Epithelial cell of esophagus (primary cell): ENCODE results near the gene GPC2.
"Not testable (repeated sequence)": the region's sequence is repeated elsewhere in the genome, so short reads cannot be mapped to it uniquely, and the experiment has no call there.

Experiments used
- DNase-seq: peaks from one replicate; pipeline ENCODE4 v3.0.0; 2010; ENCODE audit warnings: low read depth
- H3K4me3 ChIP-seq: 2 replicates; pipeline ENCODE4 v1.5.1; 2011; ENCODE audit warnings: mild to moderate bottlenecking, low read length, control low read depth
- TF ChIP-seq, protein P1 (sequence below): IDR thresholded peaks from 2 replicates; pipeline ENCODE4 v1.5.1; 2011; ENCODE audit warnings: low read depth, mild to moderate bottlenecking, low read length, control low read depth, inconsistent platforms; ENCODE audit not compliant: insufficient read depth; ENCODE audit errors: missing control alignments

GPC2 gene

DNA sequence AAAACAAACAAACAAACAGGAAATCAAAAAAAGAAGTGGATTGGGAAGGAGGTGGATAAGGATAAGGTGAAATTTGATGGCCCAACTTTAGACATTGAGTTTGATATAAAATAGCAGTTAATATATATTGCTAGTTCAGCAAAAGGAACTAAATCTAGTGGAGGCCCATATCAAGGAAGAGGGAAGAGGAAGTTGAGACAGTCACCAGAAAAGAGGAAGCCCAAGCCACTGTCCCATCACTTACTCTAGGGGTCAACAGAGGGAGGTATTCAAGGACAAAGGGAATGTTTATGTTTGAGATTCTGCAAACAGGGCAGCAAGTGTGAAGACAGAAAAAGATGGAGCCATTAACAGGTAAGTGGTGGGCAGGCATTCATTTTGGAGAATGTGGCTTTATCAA is 24.8 kb downstream of the GPC2 start:
- H3K4me3 ChIP-seq = no peak overlapping the region
- TF ChIP-seq, protein P1, sequence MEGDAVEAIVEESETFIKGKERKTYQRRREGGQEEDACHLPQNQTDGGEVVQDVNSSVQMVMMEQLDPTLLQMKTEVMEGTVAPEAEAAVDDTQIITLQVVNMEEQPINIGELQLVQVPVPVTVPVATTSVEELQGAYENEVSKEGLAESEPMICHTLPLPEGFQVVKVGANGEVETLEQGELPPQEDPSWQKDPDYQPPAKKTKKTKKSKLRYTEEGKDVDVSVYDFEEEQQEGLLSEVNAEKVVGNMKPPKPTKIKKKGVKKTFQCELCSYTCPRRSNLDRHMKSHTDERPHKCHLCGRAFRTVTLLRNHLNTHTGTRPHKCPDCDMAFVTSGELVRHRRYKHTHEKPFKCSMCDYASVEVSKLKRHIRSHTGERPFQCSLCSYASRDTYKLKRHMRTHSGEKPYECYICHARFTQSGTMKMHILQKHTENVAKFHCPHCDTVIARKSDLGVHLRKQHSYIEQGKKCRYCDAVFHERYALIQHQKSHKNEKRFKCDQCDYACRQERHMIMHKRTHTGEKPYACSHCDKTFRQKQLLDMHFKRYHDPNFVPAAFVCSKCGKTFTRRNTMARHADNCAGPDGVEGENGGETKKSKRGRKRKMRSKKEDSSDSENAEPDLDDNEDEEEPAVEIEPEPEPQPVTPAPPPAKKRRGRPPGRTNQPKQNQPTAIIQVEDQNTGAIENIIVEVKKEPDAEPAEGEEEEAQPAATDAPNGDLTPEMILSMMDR = no peak
- DNase-seq = no peak

DNA sequence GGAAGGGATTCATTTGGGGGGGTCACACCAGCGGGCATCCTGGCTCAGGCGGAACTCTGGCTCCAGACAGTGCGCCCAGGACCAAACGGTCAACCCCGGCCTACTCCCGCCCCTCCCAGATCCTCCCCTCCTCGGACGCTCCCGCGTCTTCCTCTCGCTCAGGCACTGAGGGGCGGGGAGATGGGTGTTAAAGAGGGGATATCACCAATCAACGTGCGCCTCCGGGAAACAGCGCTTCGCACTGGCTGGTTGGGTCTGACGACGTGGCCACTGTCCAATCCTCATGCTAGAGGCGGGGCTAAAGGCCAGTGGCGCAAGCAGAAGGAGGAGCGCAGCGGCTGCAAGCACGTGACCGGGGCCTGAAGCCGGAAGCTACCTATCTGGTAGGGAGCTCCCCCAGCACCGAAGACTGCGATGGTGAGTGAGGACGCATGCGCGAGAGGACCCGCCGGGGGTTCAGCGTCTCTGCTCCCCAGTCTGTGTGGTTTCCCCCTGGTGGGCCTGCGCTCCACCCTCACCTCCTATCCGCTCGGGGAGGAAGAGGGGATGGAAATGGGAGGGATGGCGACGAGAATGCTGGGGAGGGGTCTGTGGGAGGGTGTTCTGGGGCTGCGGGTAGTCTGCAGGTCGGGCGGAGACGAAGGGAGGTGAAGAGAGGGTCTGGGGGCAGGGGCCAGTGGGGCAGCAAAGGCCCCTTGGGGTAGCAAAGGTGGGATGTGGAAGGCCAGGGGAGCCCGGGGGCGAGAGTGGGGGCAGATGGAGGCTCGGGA is 28.4 kb downstream of the GPC2 start, which contains the start of gene LAMTOR4:
TSS of gene LAMTOR4 (plus strand) at position 360 of the 770 bp plus-strand sequence. CDS start at position 415, 55 bp downstream.
- TF ChIP-seq, protein P1 = no peak
- peak; percentile 100 for DNase-seq
- peak within 1 kb of the TSS; percentile 87 for H3K4me3 ChIP-seq

DNA sequence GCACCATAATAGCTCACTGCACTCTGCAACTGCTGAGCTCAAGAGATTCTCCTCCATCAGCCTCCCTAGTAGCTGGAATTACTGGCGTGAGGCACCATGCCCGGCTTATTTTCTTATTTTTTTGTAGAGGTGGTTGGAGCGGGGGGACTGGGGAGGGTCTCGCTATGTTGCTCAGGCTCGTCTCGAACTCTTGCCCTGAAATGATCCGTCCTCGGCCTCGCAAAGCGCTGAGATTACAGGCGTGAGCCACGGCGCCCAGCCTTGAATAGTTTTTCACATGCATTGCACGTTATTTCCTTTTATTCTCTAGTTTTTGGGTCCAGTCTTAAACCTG is 29.0 kb downstream of the GPC2 start:
- H3K4me3 ChIP-seq = peak overlapping the region; percentile 87
- DNase-seq = no peak
- TF ChIP-seq, protein P1 = no peak

DNA sequence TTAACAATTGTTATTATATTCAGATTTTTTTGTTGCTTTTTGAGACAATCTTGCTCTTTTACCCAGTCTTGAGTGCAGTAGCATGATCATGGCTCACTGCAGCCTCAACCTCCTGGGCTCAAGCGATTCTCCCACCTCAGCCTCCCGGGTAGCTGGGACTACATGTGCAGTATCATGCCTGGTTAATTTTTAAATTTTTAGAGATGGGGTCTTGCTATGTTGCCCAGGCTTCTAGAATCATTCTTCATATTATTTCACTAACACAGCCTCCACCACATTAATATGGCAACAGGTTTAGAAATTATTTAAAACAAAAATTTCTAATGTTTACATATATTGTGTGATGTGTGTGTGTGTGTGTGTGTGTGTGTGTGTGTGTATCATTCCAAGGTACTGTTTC is 29.9 kb downstream of the GPC2 start:
- no peak for DNase-seq
- no peak overlapping the region for H3K4me3 ChIP-seq
- TF ChIP-seq, protein P1 = no peak

DNA sequence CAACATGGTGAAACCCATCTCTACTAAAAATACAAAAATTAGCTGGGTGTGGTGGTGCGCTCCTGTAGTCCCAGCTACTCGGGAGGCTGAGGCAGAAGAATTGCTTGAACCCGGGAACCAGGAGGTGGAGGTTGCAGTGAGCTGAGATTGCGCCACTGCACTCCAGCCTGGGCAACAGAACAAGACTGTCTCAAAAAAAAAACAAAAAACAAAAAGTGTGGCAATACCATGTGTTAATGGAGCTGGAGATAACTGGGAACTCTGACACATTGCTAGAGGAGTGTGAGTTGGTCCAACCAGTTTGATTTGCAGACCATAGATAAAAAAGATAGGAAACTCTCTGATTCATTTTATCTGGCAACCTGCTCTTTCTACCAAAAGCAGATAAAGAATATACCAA is 30.8 kb downstream of the GPC2 start:
- H3K4me3 ChIP-seq = not testable (repeated sequence)
- peak; percentile 86 for DNase-seq

DNA sequence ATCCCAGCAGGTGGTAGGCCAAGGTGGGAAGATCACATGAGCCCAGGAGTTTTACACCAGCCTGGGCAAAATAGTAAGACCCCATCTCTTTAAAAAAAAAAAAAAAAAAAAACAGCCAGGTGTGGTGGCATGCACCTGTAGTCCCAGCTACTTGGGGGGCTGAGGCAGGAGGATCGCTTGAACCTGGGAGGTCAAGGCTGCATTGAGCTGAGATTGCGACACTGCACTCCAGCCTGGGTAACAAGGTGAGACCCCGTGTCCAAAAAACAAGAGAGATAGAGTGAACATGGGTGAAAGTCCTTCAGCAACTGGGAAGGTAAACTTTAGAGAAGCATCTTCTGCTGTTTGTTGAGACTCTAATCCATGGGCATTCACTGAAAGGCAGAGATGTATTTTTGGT is 34.7 kb downstream of the GPC2 start:
- TF ChIP-seq, protein P1 = no peak
- DNase-seq = no peak
- no peak overlapping the region for H3K4me3 ChIP-seq

DNA sequence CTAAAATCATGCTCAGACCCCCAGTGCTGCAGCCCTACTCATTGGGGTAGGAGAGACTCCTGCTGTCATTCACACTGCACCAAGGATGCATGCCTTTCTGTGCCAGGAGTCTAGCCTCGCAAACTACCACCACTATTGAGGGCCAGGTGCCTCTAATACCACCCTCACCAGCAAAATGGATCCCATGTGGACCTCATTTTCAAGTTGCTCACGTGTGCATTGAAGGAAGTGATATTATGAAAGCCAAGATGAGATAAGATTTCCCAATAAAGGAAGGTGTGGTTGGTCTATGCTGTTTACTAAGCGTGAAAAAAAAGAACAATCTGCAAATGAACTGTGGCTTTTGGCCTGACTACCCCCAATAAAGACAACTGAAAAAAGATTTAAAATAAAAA is 35.6 kb downstream of the GPC2 start:
- TF ChIP-seq, protein P1 = no peak
- DNase-seq = no peak
- no peak overlapping the region for H3K4me3 ChIP-seq
